Loucy (cell line): ENCODE data around the gene DLG2.

Experiments
- H2AFZ ChIP-seq: fragments of 200-600 bp; sonication (generic); 2 replicates; pipeline ENCODE4 v1.6.0; 2016; ENCODE audit warnings: antibody characterized with exemption, mild to moderate bottlenecking, low read length, moderate library complexity
- H3F3A ChIP-seq: fragments of 200-600 bp; 2 replicates; pipeline ENCODE4 v1.6.0; 2016; ENCODE audit warnings: antibody characterized with exemption, low read depth, mild to moderate bottlenecking
- H3K27me3 ChIP-seq: fragments of 200-600 bp; sonication (generic); 2 replicates; pipeline ENCODE4 v1.6.1; 2014; ENCODE audit warnings: low read length, mild to moderate bottlenecking; ENCODE audit not compliant: insufficient read depth, poor library complexity, severe bottlenecking
- H3K36me3 ChIP-seq: fragments of 200-600 bp; sonication (generic); 2 replicates; pipeline ENCODE4 v1.6.1; 2016; ENCODE audit warnings: low read length; ENCODE audit not compliant: insufficient read depth
- H3K4me1 ChIP-seq: fragments of 200-600 bp; sonication (generic); 2 replicates; pipeline ENCODE4 v1.5.1; 2014; ENCODE audit warnings: low read length, mild to moderate bottlenecking; ENCODE audit not compliant: insufficient read depth, poor library complexity, severe bottlenecking
- H3K4me2 ChIP-seq: fragments of 200-600 bp; sonication (generic); 2 replicates; pipeline ENCODE4 v1.6.0; 2014; ENCODE audit warnings: antibody characterized with exemption, low read length, low read depth, mild to moderate bottlenecking; ENCODE audit not compliant: poor library complexity, severe bottlenecking
- H3K4me3 ChIP-seq: fragments of 200-600 bp; sonication (generic); 2 replicates; pipeline ENCODE4 v1.5.1; 2014; ENCODE audit warnings: low read length, mild to moderate bottlenecking, mixed read lengths; ENCODE audit not compliant: poor library complexity, severe bottlenecking
- H3K79me2 ChIP-seq: fragments of 200-600 bp; sonication (generic); 2 replicates; pipeline ENCODE4 v1.6.1; 2014; ENCODE audit warnings: low read length; ENCODE audit not compliant: insufficient read depth
- H3K9ac ChIP-seq: fragments of 200-600 bp; sonication (generic); 2 replicates; pipeline ENCODE4 v1.6.0; 2014; ENCODE audit warnings: mild to moderate bottlenecking, low read depth, low read length, moderate library complexity; ENCODE audit not compliant: poor library complexity, severe bottlenecking
- H3K9me2 ChIP-seq: fragments of 200-600 bp; sonication (generic); replicated peaks from 2 replicates; pipeline ENCODE4 v1.6.1; 2016; ENCODE audit warnings: low read depth, low read length, mixed read lengths
- H3K9me3 ChIP-seq: fragments of 200-600 bp; sonication (generic); 2 replicates; pipeline ENCODE4 v1.6.1; 2014; ENCODE audit warnings: mild to moderate bottlenecking, antibody characterized with exemption, low read length, low read depth; ENCODE audit not compliant: insufficient read depth
- H4K20me1 ChIP-seq: fragments of 200-600 bp; sonication (generic); 2 replicates; pipeline ENCODE4 v1.6.0; 2014; ENCODE audit warnings: antibody characterized with exemption, low read length, mild to moderate bottlenecking; ENCODE audit not compliant: insufficient read depth, poor library complexity, severe bottlenecking
- EZH2phosphoT487 ChIP-seq: fragments of 200-600 bp; IDR thresholded peaks from 2 replicates; pipeline ENCODE4 v1.6.1; 2018; ENCODE audit warnings: antibody characterized with exemption, mild to moderate bottlenecking, moderate library complexity, borderline replicate concordance
- TF ChIP-seq, protein P1 (sequence below): fragments of 200-600 bp; sonication (generic); conservative IDR thresholded peaks from 2 replicates; pipeline ENCODE4 v1.5.1; 2014; ENCODE audit warnings: mild to moderate bottlenecking, antibody characterized with exemption, low read length

Gene DLG2

DNA sequence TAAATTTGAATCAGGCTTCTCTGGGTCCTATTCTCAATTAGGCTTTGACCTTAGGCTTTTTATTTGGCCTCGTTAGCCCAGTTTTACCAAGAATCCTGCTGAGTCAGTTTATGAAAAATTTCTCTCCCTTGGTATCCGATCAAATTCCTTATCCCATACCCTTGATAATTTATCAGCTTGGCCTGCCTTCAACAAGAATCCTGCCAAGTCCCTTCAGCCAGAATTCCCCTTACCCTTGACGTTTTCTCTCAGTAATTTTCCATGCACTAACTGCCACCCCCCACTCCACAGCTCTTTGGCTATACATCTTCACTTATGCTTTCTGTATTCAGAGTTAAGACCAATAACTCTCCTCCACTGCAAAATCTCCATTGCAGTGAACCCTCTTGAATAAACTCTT is 1530.0 kb downstream of the DLG2 start:
- H3K9ac ChIP-seq: no peak overlapping the region
- no peak overlapping the region for H2AFZ ChIP-seq
- no peaks in the 10 kb centered on the region for H3K9me2 ChIP-seq
- H4K20me1 ChIP-seq: no peaks in the 10 kb centered on the region
- no peaks in the 10 kb centered on the region for H3K4me1 ChIP-seq
- H3K79me2 ChIP-seq: no peaks in the 10 kb centered on the region
- no peaks in the 10 kb centered on the region for H3K9me3 ChIP-seq
- H3K27me3 ChIP-seq: no peaks in the 10 kb centered on the region
- no peaks in the 10 kb centered on the region for H3K36me3 ChIP-seq
- TF ChIP-seq, protein P1, sequence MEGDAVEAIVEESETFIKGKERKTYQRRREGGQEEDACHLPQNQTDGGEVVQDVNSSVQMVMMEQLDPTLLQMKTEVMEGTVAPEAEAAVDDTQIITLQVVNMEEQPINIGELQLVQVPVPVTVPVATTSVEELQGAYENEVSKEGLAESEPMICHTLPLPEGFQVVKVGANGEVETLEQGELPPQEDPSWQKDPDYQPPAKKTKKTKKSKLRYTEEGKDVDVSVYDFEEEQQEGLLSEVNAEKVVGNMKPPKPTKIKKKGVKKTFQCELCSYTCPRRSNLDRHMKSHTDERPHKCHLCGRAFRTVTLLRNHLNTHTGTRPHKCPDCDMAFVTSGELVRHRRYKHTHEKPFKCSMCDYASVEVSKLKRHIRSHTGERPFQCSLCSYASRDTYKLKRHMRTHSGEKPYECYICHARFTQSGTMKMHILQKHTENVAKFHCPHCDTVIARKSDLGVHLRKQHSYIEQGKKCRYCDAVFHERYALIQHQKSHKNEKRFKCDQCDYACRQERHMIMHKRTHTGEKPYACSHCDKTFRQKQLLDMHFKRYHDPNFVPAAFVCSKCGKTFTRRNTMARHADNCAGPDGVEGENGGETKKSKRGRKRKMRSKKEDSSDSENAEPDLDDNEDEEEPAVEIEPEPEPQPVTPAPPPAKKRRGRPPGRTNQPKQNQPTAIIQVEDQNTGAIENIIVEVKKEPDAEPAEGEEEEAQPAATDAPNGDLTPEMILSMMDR: no peak
- TF ChIP-seq EZH2phosphoT487: no peak
- no peaks in the 10 kb centered on the region for H3F3A ChIP-seq
- H3K4me3 ChIP-seq: no peak overlapping the region
- no peak overlapping the region for H3K4me2 ChIP-seq

GRCh38 chr11:84091212-84091986 is 1535.7 kb downstream of the DLG2 start:
- Histone ChIP-seq H3K9me2 (no peaks in the 10 kb centered on the region), H4K20me1 (no peaks in the 10 kb centered on the region), H3F3A (no peaks in the 10 kb centered on the region), H3K4me3 (no peak overlapping the region), H3K27me3 (no peaks in the 10 kb centered on the region), H3K9ac (no peak overlapping the region), H3K4me1 (no peaks in the 10 kb centered on the region), H3K36me3 (no peaks in the 10 kb centered on the region), H3K79me2 (no peaks in the 10 kb centered on the region), H2AFZ (no peak overlapping the region), H3K4me2 (no peak overlapping the region), H3K9me3 (no peaks in the 10 kb centered on the region)
- TF ChIP-seq, protein P1: no peak
- no peak for TF ChIP-seq EZH2phosphoT487

- Histone ChIP-seq H3K27me3 (no peaks in the 10 kb centered on the region), H3K9me2 (no peaks in the 10 kb centered on the region), H3K9ac (no peak overlapping the region), H4K20me1 (no peaks in the 10 kb centered on the region), H3K4me3 (no peak overlapping the region), H3K4me2 (no peak overlapping the region), H2AFZ (no peak overlapping the region), H3F3A (no peaks in the 10 kb centered on the region), H3K36me3 (no peaks in the 10 kb centered on the region), H3K79me2 (no peaks in the 10 kb centered on the region), H3K9me3 (no peaks in the 10 kb centered on the region), H3K4me1 (no peaks in the 10 kb centered on the region)
- TF ChIP-seq EZH2phosphoT487: no peak
- TF ChIP-seq, protein P1: no peak
Measured at GRCh38 chr11:84089072-84090057, 1537.8 kb downstream of the DLG2 start.
